Measurements from ENCODE around the gene MADCAM1. TPM values are rescaled to one million over a fixed set of nuclear protein-coding genes. Genes with fewer than 3 reads are reported as not detected.

MADCAM1 gene
- total RNA-seq, 1 donor from 2014 or later = 1.1 TPM

Small RNA genes within 50 kb of the gene (small RNA-seq; reads per million reads assigned to genes)
- gene RNA5SP462 (ENCODE audit: low replicate concordance) = not detected

Other genes starting within 250 kb of the MADCAM1 start
- 13.0 TPM for gene PLPP2, start 205.1 kb upstream of the MADCAM1 start, total RNA-seq
- gene MIER2, start 151.7 kb upstream of the MADCAM1 start, total RNA-seq = 9.2 TPM
- gene C2CD4C, start 87.3 kb upstream of the MADCAM1 start, total RNA-seq = 1.6 TPM
- gene SHC2, start 35.5 kb upstream of the MADCAM1 start, total RNA-seq = 18.3 TPM
- gene TPGS1, start 11.0 kb downstream of the MADCAM1 start, total RNA-seq = 34.5 TPM
- 64.1 TPM for gene CDC34, start 35.3 kb downstream of the MADCAM1 start, total RNA-seq
- gene GZMM, start 47.6 kb downstream of the MADCAM1 start, total RNA-seq = not detected
- 236 TPM for gene BSG, start 76.1 kb downstream of the MADCAM1 start, total RNA-seq
- gene HCN2, start 93.4 kb downstream of the MADCAM1 start, total RNA-seq = 0.41 TPM
- gene POLRMT, start 137.1 kb downstream of the MADCAM1 start, total RNA-seq = 25.1 TPM
- not detected for gene FGF22, start 143.4 kb downstream of the MADCAM1 start, total RNA-seq
- gene RNF126, start 166.7 kb downstream of the MADCAM1 start, total RNA-seq = 30.9 TPM
- 47.8 TPM for gene FSTL3, start 179.9 kb downstream of the MADCAM1 start, total RNA-seq
- gene PRSS57, start 199.0 kb downstream of the MADCAM1 start, total RNA-seq = 0.82 TPM
- gene PALM, start 212.4 kb downstream of the MADCAM1 start, total RNA-seq = 52.9 TPM